Suprapubic skin (tissue), 4 donors: ENCODE measurements around the gene SAT1. TPM values are rescaled to one million over a fixed set of nuclear protein-coding genes. Genes with fewer than 3 reads are reported as not detected.

ENCODE experiments used
- DNase-seq, 2 donors: peaks; one replicate each; pipeline ENCODE4 v3.0.0-alpha.2; 2019; ENCODE audit warnings: low spot score in 2 of 2
- H3K27ac ChIP-seq: fragments of 200-600 bp; sonication (generic); one replicate; pipeline ENCODE4 v1.5.1; 2019
- H3K27me3 ChIP-seq: fragments of 200-600 bp; sonication (generic); one replicate; pipeline ENCODE4 v1.5.1; 2019
- H3K36me3 ChIP-seq: fragments of 200-600 bp; sonication (generic); one replicate; pipeline ENCODE4 v1.5.1; 2019
- H3K4me1 ChIP-seq: fragments of 200-600 bp; sonication (generic); one replicate; pipeline ENCODE4 v1.5.1; 2019
- H3K4me3 ChIP-seq: fragments of 200-600 bp; sonication (generic); one replicate; pipeline ENCODE4 v1.5.1; 2019; ENCODE audit warnings: mild to moderate bottlenecking
- H3K9me3 ChIP-seq: fragments of 200-600 bp; sonication (generic); one replicate; pipeline ENCODE4 v1.5.1; 2019
- EP300 ChIP-seq: sonication (generic); formaldehyde crosslinking; IDR thresholded peaks from one replicate; pipeline ENCODE4 v1.6.1; 2017; ENCODE audit warnings: antibody characterized with exemption
- POLR2A ChIP-seq, 2 donors: fragments of 450-650 bp; IDR thresholded peaks; one replicate each; pipeline ENCODE4 v1.6.1; 2017; ENCODE audit warnings: antibody characterized with exemption in 2 of 2, mild to moderate bottlenecking in 2 of 2, moderate library complexity in 2 of 2
- POLR2AphosphoS5 ChIP-seq, 3 donors: sonication (generic); formaldehyde crosslinking; IDR thresholded peaks; one replicate each; pipeline ENCODE4 v1.6.1; 2017; ENCODE audit warnings: antibody characterized with exemption in 3 of 3
- WGBS: methylation state at CpG from one replicate; pipeline ENCODE4 v1.1.5; 2018; 5-methylcytosine and 5-hydroxymethylcytosine counted together
- total RNA-seq, 4 donors: library from RNA; depleted of rRNA; stranded (reverse); fragments of >200 nt; gene quantifications; one replicate each; pipeline ENCODE4 v1.1.0, GENCODE V29; 2016
- TF ChIP-seq, protein P1 (sequence below), 2 donors: fragments of 200-600 bp in 1 of 2; fragments of 450-650 bp in 1 of 2; sonication (generic) in 1 of 2; IDR thresholded peaks; one replicate each; pipeline ENCODE4 v1.5.1; 2016 to 2019; ENCODE audit warnings: antibody characterized with exemption in 2 of 2, mild to moderate bottlenecking in 1 of 2, moderate library complexity in 1 of 2

The SAT1 gene
- total RNA-seq, 4 donors from 2014 or later, result 131 to 357 (median 202) TPM

DNA sequence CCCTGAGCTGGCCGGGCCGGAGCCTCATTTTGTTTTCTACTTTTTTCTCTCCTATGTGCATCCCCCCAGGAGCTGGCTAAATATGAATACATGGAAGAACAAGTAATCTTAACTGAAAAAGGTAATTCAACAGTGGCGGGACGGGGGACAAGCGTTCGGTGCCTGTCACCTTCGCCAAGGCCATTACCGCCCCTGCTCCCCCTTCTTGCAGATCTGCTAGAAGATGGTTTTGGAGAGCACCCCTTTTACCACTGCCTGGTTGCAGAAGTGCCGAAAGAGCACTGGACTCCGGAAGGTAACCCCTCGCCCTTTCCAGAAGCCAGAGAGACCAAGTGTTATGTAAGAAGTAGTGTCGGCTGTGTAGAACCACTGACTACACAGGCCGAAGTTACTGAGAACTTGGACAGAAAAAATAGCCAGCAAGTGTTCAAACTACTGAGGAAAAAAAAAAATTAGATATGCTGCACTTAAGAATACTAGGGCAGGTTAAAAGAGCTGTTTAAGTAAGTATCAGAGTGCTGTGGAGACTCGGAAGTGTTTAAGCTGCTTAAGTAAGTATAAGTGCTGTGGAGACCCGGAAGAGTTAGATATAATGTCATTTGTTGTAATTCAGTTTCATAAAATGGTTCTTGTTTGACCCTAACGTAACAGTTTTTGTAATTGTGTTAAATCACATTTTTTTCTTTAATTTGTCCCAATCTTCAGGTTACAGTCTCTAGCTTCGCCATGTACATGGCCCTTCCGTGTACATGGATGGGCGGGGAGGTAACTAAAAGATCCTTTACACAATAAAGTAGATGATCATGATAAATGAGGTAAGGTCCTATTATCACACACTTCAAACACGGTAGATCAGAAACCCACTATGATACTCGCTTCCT lies 856 bp downstream of the SAT1 start:
- H3K9me3 ChIP-seq, result no peaks in the 10 kb centered on the region
- H3K4me3 ChIP-seq, result peak overlapping the region; percentile 64
- no peaks in the 10 kb centered on the region for H3K36me3 ChIP-seq
- H3K4me1 ChIP-seq, result peaks cover 4% of the 10 kb centered on the region
- peak overlapping the region; percentile 93 for H3K27ac ChIP-seq
- TF ChIP-seq, protein P1, sequence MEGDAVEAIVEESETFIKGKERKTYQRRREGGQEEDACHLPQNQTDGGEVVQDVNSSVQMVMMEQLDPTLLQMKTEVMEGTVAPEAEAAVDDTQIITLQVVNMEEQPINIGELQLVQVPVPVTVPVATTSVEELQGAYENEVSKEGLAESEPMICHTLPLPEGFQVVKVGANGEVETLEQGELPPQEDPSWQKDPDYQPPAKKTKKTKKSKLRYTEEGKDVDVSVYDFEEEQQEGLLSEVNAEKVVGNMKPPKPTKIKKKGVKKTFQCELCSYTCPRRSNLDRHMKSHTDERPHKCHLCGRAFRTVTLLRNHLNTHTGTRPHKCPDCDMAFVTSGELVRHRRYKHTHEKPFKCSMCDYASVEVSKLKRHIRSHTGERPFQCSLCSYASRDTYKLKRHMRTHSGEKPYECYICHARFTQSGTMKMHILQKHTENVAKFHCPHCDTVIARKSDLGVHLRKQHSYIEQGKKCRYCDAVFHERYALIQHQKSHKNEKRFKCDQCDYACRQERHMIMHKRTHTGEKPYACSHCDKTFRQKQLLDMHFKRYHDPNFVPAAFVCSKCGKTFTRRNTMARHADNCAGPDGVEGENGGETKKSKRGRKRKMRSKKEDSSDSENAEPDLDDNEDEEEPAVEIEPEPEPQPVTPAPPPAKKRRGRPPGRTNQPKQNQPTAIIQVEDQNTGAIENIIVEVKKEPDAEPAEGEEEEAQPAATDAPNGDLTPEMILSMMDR (IDR thresholded peaks at IDR 0.05), result no peak
- TF ChIP-seq EP300 (no peak), POLR2AphosphoS5 (IDR thresholded peaks at IDR 0.05) (no peak), POLR2A (IDR thresholded peaks at IDR 0.05) (no peak)
- no peaks in the 10 kb centered on the region for H3K27me3 ChIP-seq
- 43% methylated on average over 21 of the region's 21 CpGs for whole genome bisulfite sequencing
- no peak for DNase-seq

DNA sequence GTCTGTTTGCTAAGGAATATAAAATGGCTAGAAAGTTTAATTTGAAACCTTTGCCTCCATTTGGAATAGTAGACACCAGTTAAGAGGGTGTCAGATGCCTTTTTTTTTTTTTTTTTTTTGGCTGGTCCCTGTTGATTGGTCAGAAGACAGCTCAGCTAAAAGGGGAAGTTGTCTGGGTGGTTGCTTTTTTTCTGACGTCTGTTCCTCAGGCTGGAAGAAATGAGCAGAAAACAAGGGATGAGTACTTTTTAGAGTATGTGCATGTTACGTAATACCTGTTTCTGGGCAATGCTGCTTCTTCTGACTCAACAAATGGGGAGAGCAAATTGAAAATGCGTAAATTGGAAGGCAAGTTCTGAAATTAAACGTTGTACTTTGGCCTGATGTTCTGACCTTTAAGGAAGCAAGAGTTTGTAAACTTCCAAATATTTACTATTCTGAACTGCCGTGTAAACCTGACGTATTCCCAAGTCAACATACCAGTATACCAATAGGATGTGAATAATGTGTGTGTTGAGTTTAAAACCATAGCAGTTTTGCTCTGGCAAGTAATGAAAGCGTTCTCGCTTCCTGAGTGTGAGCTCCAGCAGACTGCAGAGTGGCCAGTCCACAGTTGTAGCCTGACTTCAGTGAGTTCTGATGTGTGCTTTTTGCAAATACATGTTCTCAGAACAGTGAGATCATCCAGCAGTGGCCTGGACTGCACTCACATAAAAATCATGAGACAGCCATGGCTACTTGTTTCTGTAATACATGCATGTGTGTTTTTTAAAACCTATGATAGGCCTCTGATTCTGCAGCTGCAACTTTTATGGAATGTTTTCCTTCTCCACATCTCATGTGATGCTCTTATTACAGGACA lies 1.7 kb downstream of the SAT1 start:
- H3K27ac ChIP-seq, result peak overlapping the region; percentile 93
- TF ChIP-seq, protein P1 (IDR thresholded peaks at IDR 0.05), result no peak
- no peak for TF ChIP-seq EP300
- TF ChIP-seq POLR2AphosphoS5 (IDR thresholded peaks at IDR 0.05), result no peak
- no peak for TF ChIP-seq POLR2A (IDR thresholded peaks at IDR 0.05)
- no peaks in the 10 kb centered on the region for H3K9me3 ChIP-seq
- H3K4me3 ChIP-seq, result peak overlapping the region; percentile 64
- peaks cover 4% of the 10 kb centered on the region for H3K4me1 ChIP-seq
- H3K36me3 ChIP-seq, result no peaks in the 10 kb centered on the region
- no peaks in the 10 kb centered on the region for H3K27me3 ChIP-seq
- 59% methylated on average over 8 of the region's 8 CpGs for WGBS
- no peak for DNase-seq

GRCh38 chrX:23785580-23785979 lies 2.6 kb downstream of the SAT1 start:
- TF ChIP-seq, protein P1 (IDR thresholded peaks at IDR 0.05), result no peak
- TF ChIP-seq EP300, result no peak
- TF ChIP-seq POLR2A (IDR thresholded peaks at IDR 0.05), result no peak
- no peak for TF ChIP-seq POLR2AphosphoS5 (IDR thresholded peaks at IDR 0.05)
- 57% methylated on average over 2 of the region's 2 CpGs for WGBS
- Histone ChIP-seq H3K36me3 (no peaks in the 10 kb centered on the region), H3K27ac (no peak overlapping the region), H3K27me3 (no peaks in the 10 kb centered on the region), H3K9me3 (no peaks in the 10 kb centered on the region), H3K4me1 (peaks cover 4% of the 10 kb centered on the region), H3K4me3 (peak overlapping the region; percentile 64)
- DNase-seq, result no peak

GRCh38 chrX:23786268-23786815 lies 3.4 kb downstream of the SAT1 start:
- Histone ChIP-seq H3K27ac (no peak overlapping the region), H3K36me3 (no peaks in the 10 kb centered on the region), H3K27me3 (no peaks in the 10 kb centered on the region), H3K4me1 (peaks cover 4% of the 10 kb centered on the region), H3K4me3 (peak overlapping the region; percentile 64), H3K9me3 (no peaks in the 10 kb centered on the region)
- TF ChIP-seq EP300 (no peak), POLR2AphosphoS5 (IDR thresholded peaks at IDR 0.05) (no peak), POLR2A (IDR thresholded peaks at IDR 0.05) (no peak)
- TF ChIP-seq, protein P1 (IDR thresholded peaks at IDR 0.05), result no peak
- DNase-seq, result no peak
- WGBS, result 75% methylated on average over 11 of the region's 11 CpGs
